Liver (tissue), 9 donors: Measurements from ENCODE around the gene IL23A. TPM values are rescaled to one million over a fixed set of nuclear protein-coding genes. Genes with fewer than 3 reads are reported as not detected.
A peak's percentile ranks its signal among the peaks of the same experiment; 100 is the strongest.

Source experiments
- DNase-seq: peaks from one replicate; pipeline ENCODE4 v3.0.0-alpha.2; 2017; ENCODE audit warnings: low spot score
- H3K27ac ChIP-seq, 2 donors: one replicate each; pipeline ENCODE4 v1.7.0; 2013; ENCODE audit warnings: inconsistent platforms in 2 of 2, low read length in 2 of 2, control low read depth in 1 of 2, low read depth in 1 of 2, mild to moderate bottlenecking in 1 of 2
- H3K27me3 ChIP-seq, 4 donors: one replicate each; pipeline versions ENCODE4 v1.6.1 to v1.7.0; 2013; ENCODE audit warnings: low read length in 3 of 4, inconsistent platforms in 1 of 4, mild to moderate bottlenecking in 1 of 4, moderate library complexity in 1 of 4; ENCODE audit not compliant: control insufficient read depth in 4 of 4, insufficient read depth in 4 of 4
- H3K36me3 ChIP-seq, 4 donors: one replicate each; pipeline versions ENCODE4 v1.6.1 to v1.7.0; 2013; ENCODE audit warnings: low read length in 3 of 4, mild to moderate bottlenecking in 3 of 4, low read depth in 1 of 4, moderate library complexity in 1 of 4; ENCODE audit not compliant: control insufficient read depth in 4 of 4, insufficient read depth in 3 of 4
- H3K4me1 ChIP-seq, 4 donors: one replicate each; pipeline versions ENCODE4 v1.6.1 to v1.7.0; 2013; ENCODE audit warnings: low read length in 3 of 4, mild to moderate bottlenecking in 3 of 4, moderate library complexity in 1 of 4; ENCODE audit not compliant: control insufficient read depth in 4 of 4, insufficient read depth in 4 of 4
- H3K4me3 ChIP-seq, 3 donors: one replicate each; pipeline versions ENCODE4 v1.6.1 to v1.7.0; 2013; ENCODE audit warnings: low read length in 3 of 3, control low read depth in 1 of 3, low read depth in 1 of 3, mild to moderate bottlenecking in 1 of 3
- H3K9ac ChIP-seq, 2 donors: one replicate each; pipeline ENCODE4 v1.7.0; 2013; ENCODE audit warnings: low read length in 2 of 2, mild to moderate bottlenecking in 2 of 2, moderate library complexity in 2 of 2, control low read depth in 1 of 2, low read depth in 1 of 2
- H3K9me3 ChIP-seq, 4 donors: one replicate each; pipeline versions ENCODE4 v1.6.1 to v1.7.0; 2013; ENCODE audit warnings: low read length in 3 of 4; ENCODE audit not compliant: control insufficient read depth in 4 of 4
- CTCF ChIP-seq: fragments of 150-350 bp; IDR thresholded peaks from 2 replicates; pipeline ENCODE4 v1.5.1; 2017; ENCODE audit warnings: improper control_type of control experiment, low read depth, low read length; ENCODE audit not compliant: missing input control
- EGR1 ChIP-seq, 2 donors: IDR thresholded peaks; 2 replicates each; pipeline ENCODE4 v1.6.1; 2016 to 2018; ENCODE audit warnings: antibody characterized with exemption in 2 of 2, low read depth in 2 of 2
- FOXA2 ChIP-seq: IDR thresholded peaks from 2 replicates; pipeline ENCODE4 v1.6.1; 2016; ENCODE audit warnings: antibody characterized with exemption
- GABPA ChIP-seq, 2 donors: IDR thresholded peaks in 1 of 2; conservative IDR thresholded peaks in 1 of 2; 2 replicates each; pipeline ENCODE4 v1.6.1; 2016; ENCODE audit warnings: antibody characterized with exemption in 2 of 2, mild to moderate bottlenecking in 1 of 2, moderate library complexity in 1 of 2
- HNF4A ChIP-seq, 2 donors: conservative IDR thresholded peaks; 2 replicates each; pipeline ENCODE4 v1.6.1; 2016; ENCODE audit warnings: antibody characterized with exemption in 2 of 2, mild to moderate bottlenecking in 2 of 2
- HNF4G ChIP-seq: IDR thresholded peaks from 2 replicates; pipeline ENCODE4 v1.6.1; 2016; ENCODE audit warnings: antibody characterized with exemption
- JUND ChIP-seq, 2 donors: IDR thresholded peaks; 2 replicates each; pipeline ENCODE4 v1.6.1; 2016; ENCODE audit warnings: antibody characterized with exemption in 2 of 2
- NR2F2 ChIP-seq: IDR thresholded peaks from 2 replicates; pipeline ENCODE4 v1.6.1; 2016; ENCODE audit warnings: antibody characterized with exemption
- RAD21 ChIP-seq, 2 donors: IDR thresholded peaks; 2 replicates each; pipeline ENCODE4 v1.6.1; 2016; ENCODE audit warnings: antibody characterized with exemption in 2 of 2, mild to moderate bottlenecking in 2 of 2
- RXRA ChIP-seq, 2 donors: IDR thresholded peaks; 2 replicates each; pipeline ENCODE4 v1.6.1; 2017 to 2018; ENCODE audit warnings: antibody characterized with exemption in 2 of 2, mild to moderate bottlenecking in 1 of 2
- SP1 ChIP-seq: IDR thresholded peaks from 2 replicates; pipeline ENCODE4 v1.6.1; 2018; ENCODE audit warnings: antibody characterized with exemption, mild to moderate bottlenecking
- TAF1 ChIP-seq: conservative IDR thresholded peaks from 2 replicates; pipeline ENCODE4 v1.6.1; 2016; ENCODE audit warnings: antibody characterized with exemption, mild to moderate bottlenecking
- YY1 ChIP-seq: IDR thresholded peaks from 2 replicates; pipeline ENCODE4 v1.6.1; 2016; ENCODE audit warnings: antibody characterized with exemption, mild to moderate bottlenecking
- WGBS: extraction: QIAGEN DNeasy Blood & Tissue Kit; methylation state at CpG from one replicate; pipeline ENCODE4 v1.1.7; 2013; 5-methylcytosine and 5-hydroxymethylcytosine counted together
- polyA plus RNA-seq, 2 donors: library from polyadenylated mRNA; stranded (reverse) in 1 of 2; unstranded in 1 of 2; fragments of 200-250 nt in 1 of 2; fragments of >200 nt in 1 of 2; fragmentation: Nextera tagmentation in 1 of 2; extraction: Ambion mirVana in 1 of 2; gene quantifications; one replicate each; pipeline versions ENCODE4 v1.2.1 to v1.2.3, GENCODE V29; 2013 to 2015
- total RNA-seq, 2 donors: library from RNA; depleted of rRNA; stranded (reverse); fragments of >200 nt; gene quantifications; one replicate each; pipeline ENCODE4 v1.2.3, GENCODE V29; 2014
- TF ChIP-seq, protein P1 (sequence below): IDR thresholded peaks from 2 replicates; pipeline ENCODE4 v1.6.1; 2016; ENCODE audit warnings: antibody characterized with exemption
- TF ChIP-seq, protein P2 (sequence below): IDR thresholded peaks from 2 replicates; pipeline ENCODE4 v1.6.1; 2016; ENCODE audit warnings: antibody characterized with exemption, mild to moderate bottlenecking
- TF ChIP-seq, protein P3 (sequence below): IDR thresholded peaks from 2 replicates; pipeline ENCODE4 v1.6.1; 2016; ENCODE audit warnings: antibody characterized with exemption
- donor health status: healthy.
- donor health status: healthy.
- donor health status: healthy.
- donor health status: healthy.
- donor health status: healthy.

Gene IL23A
- total and polyA plus RNA-seq, 4 donors, result 0.14 to 0.25 (median 0.22) TPM; not detected in 1

- Histone ChIP-seq H3K4me3 (no peak overlapping the region), H3K27me3 (no peaks in the 10 kb centered on the region), H3K9me3 (no peaks in the 10 kb centered on the region), H3K36me3 (peaks cover 0 to 8% (median 5%) of the 10 kb centered on the region in 4 donors), H3K4me1 (peaks cover 6 to 55% (median 41%) of the 10 kb centered on the region in 4 donors), H3K9ac (no peak overlapping the region), H3K27ac (no peak overlapping the region)
- DNase-seq, result no peak
- TF ChIP-seq YY1, result no peak
- TF ChIP-seq SP1, result no peak
- no peak for TF ChIP-seq TAF1
- TF ChIP-seq FOXA2, result no peak
- TF ChIP-seq EGR1 (IDR thresholded peaks at IDR 0.05; ENCODE audit: low read depth in 2 of 2), result no peak
- no peak for TF ChIP-seq JUND (IDR thresholded peaks at IDR 0.05)
- TF ChIP-seq HNF4G, result no peak
- TF ChIP-seq NR2F2, result no peak
- TF ChIP-seq, protein P1, sequence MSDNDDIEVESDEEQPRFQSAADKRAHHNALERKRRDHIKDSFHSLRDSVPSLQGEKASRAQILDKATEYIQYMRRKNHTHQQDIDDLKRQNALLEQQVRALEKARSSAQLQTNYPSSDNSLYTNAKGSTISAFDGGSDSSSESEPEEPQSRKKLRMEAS, result no peak
- no peak for TF ChIP-seq HNF4A (conservative IDR thresholded peaks at IDR 0.05)
- TF ChIP-seq, protein P2, sequence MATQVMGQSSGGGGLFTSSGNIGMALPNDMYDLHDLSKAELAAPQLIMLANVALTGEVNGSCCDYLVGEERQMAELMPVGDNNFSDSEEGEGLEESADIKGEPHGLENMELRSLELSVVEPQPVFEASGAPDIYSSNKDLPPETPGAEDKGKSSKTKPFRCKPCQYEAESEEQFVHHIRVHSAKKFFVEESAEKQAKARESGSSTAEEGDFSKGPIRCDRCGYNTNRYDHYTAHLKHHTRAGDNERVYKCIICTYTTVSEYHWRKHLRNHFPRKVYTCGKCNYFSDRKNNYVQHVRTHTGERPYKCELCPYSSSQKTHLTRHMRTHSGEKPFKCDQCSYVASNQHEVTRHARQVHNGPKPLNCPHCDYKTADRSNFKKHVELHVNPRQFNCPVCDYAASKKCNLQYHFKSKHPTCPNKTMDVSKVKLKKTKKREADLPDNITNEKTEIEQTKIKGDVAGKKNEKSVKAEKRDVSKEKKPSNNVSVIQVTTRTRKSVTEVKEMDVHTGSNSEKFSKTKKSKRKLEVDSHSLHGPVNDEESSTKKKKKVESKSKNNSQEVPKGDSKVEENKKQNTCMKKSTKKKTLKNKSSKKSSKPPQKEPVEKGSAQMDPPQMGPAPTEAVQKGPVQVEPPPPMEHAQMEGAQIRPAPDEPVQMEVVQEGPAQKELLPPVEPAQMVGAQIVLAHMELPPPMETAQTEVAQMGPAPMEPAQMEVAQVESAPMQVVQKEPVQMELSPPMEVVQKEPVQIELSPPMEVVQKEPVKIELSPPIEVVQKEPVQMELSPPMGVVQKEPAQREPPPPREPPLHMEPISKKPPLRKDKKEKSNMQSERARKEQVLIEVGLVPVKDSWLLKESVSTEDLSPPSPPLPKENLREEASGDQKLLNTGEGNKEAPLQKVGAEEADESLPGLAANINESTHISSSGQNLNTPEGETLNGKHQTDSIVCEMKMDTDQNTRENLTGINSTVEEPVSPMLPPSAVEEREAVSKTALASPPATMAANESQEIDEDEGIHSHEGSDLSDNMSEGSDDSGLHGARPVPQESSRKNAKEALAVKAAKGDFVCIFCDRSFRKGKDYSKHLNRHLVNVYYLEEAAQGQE, result no peak
- TF ChIP-seq, protein P3, sequence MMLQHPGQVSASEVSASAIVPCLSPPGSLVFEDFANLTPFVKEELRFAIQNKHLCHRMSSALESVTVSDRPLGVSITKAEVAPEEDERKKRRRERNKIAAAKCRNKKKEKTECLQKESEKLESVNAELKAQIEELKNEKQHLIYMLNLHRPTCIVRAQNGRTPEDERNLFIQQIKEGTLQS, result no peak
- no peak for TF ChIP-seq RXRA (IDR thresholded peaks at IDR 0.05)
- TF ChIP-seq CTCF, result no peak
- no peak for TF ChIP-seq GABPA (IDR thresholded peaks at IDR 0.05 in 1 of 2, conservative IDR thresholded peaks at IDR 0.05 in 1 of 2)
- WGBS, result 95% methylated on average over 3 of the region's 3 CpGs
Observed at GRCh38 chr12:56304276-56304675, 34.4 kb upstream of the IL23A start.

DNA sequence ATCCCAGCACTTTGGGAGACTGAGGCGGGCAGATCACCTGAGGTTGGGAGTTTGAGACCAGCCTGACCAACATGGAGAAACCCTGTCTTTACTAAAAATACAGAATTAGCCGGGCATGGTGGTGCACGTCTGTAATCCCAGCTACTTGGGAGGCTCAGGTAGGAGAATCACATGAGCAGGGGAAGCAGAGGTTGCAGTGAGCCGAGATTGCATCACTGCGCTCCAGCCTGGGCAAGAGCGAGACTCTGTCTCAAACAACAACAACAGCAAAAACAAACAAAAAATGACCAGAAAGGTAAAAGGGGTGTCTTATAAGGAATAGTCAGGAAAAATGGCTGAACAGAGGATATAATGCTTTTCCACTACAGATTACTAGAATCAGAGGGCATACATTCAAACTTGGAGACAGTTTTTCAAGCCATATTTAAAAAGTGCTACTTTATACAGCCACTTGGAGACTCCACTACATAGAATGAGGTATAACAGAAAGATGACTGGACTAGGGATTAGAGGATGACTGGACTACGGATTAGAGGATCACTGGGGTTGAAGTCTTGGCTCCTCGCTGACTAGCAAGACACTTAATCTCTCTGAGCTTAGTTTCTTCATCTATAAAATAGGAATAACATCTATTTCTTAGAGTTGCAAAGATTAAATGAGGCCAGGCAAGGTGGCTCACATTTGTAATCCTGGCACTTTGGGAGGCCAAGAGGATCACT is 33.7 kb upstream of the IL23A start:
- peak overlapping the region in 1 of 2 donors; percentile 47 for H3K27ac ChIP-seq
- peaks cover 6 to 50% (median 39%) of the 10 kb centered on the region in 4 donors for H3K4me1 ChIP-seq
- WGBS, result 73% methylated on average over 8 of the region's 8 CpGs
- H3K4me3 ChIP-seq, result no peak overlapping the region
- TF ChIP-seq RAD21 (IDR thresholded peaks at IDR 0.05), result peak in 1 of 2 donors; percentile 8
- TF ChIP-seq, protein P2, result no peak
- TF ChIP-seq, protein P3, result peak; percentile 55
- TF ChIP-seq CTCF, result no peak
- TF ChIP-seq RXRA (IDR thresholded peaks at IDR 0.05), result peak in 1 of 2 donors; percentile 21
- TF ChIP-seq, protein P1, result no peak
- no peak for TF ChIP-seq NR2F2
- TF ChIP-seq HNF4A (conservative IDR thresholded peaks at IDR 0.05), result peak in 1 of 2 donors; percentile 11
- no peak for TF ChIP-seq YY1
- DNase-seq, result no peak
- H3K27me3 ChIP-seq, result no peaks in the 10 kb centered on the region
- H3K9me3 ChIP-seq, result no peaks in the 10 kb centered on the region
- peaks cover 3 to 14% (median 10%) of the 10 kb centered on the region in 4 donors for H3K36me3 ChIP-seq
- H3K9ac ChIP-seq, result no peak overlapping the region
